MM.1S (cell line): ENCODE data around the gene DSCAML1.

ENCODE experiments used
- DNase-seq: peaks from one replicate; pipeline ENCODE4 v3.0.0-alpha.2; 2015
- H2AFZ ChIP-seq: fragments of 300-600 bp; sonication (generic); 2 replicates; pipeline ENCODE4 v1.6.0; 2016; ENCODE audit warnings: antibody characterized with exemption, low read length
- H3F3A ChIP-seq: fragments of 300-600 bp; sonication (generic); 2 replicates; pipeline ENCODE4 v1.6.1; 2016; ENCODE audit warnings: mild to moderate bottlenecking, antibody characterized with exemption, low read length, moderate library complexity, mixed read lengths; ENCODE audit not compliant: insufficient read depth
- H3K27ac ChIP-seq: fragments of 300-600 bp; sonication (generic); 2 replicates; pipeline ENCODE4 v1.5.1; 2016; ENCODE audit warnings: mild to moderate bottlenecking, low read length
- H3K27me3 ChIP-seq: fragments of 300-600 bp; sonication (generic); replicated peaks from 2 replicates; pipeline ENCODE4 v1.6.0; 2016; ENCODE audit warnings: low read length; ENCODE audit not compliant: insufficient read depth
- H3K36me3 ChIP-seq: fragments of 300-600 bp; sonication (generic); replicated peaks from 2 replicates; pipeline ENCODE4 v1.6.1; 2016; ENCODE audit warnings: mild to moderate bottlenecking, low read length, mixed read lengths; ENCODE audit not compliant: insufficient read depth
- H3K4me1 ChIP-seq: fragments of 300-600 bp; sonication (generic); 2 replicates; pipeline ENCODE4 v1.6.1; 2016; ENCODE audit warnings: low read length, mixed read lengths
- H3K4me2 ChIP-seq: fragments of 300-600 bp; sonication (generic); 2 replicates; pipeline ENCODE4 v1.6.0; 2016; ENCODE audit warnings: low read depth, low read length
- H3K4me3 ChIP-seq: fragments of 300-600 bp; sonication (generic); 2 replicates; pipeline ENCODE4 v1.5.1; 2016; ENCODE audit warnings: low read length, mixed read lengths
- H3K79me2 ChIP-seq: fragments of 300-600 bp; sonication (generic); 2 replicates; pipeline ENCODE4 v1.6.1; 2016; ENCODE audit warnings: mixed run types, low read length, mixed read lengths
- H3K9ac ChIP-seq: fragments of 300-600 bp; sonication (generic); 2 replicates; pipeline ENCODE4 v1.6.1; 2016; ENCODE audit warnings: low read length, mixed read lengths
- H3K9me2 ChIP-seq: fragments of 300-600 bp; sonication (generic); replicated peaks from 2 replicates; pipeline ENCODE4 v1.6.1; 2016; ENCODE audit warnings: mild to moderate bottlenecking, low read length, mixed read lengths; ENCODE audit not compliant: insufficient read depth
- H3K9me3 ChIP-seq: fragments of 300-600 bp; sonication (generic); replicated peaks from 2 replicates; pipeline ENCODE4 v1.6.1; 2016; ENCODE audit warnings: mild to moderate bottlenecking, low read length, mixed read lengths; ENCODE audit not compliant: insufficient read depth
- H4K20me1 ChIP-seq: fragments of 300-600 bp; sonication (generic); 2 replicates; pipeline ENCODE4 v1.6.1; 2016; ENCODE audit warnings: mild to moderate bottlenecking, low read length, moderate library complexity, mixed read lengths; ENCODE audit not compliant: insufficient read depth
- CTCF ChIP-seq: fragments of 300-600 bp; sonication (generic); IDR thresholded peaks from 2 replicates; pipeline ENCODE4 v1.5.1; 2016; ENCODE audit warnings: antibody characterized with exemption, low read length, mixed read lengths
- EZH2 ChIP-seq: fragments of 300-600 bp; sonication (generic); optimal IDR thresholded peaks from 2 replicates; pipeline ENCODE3; 2017; ENCODE audit warnings: low read depth, mild to moderate bottlenecking, antibody characterized with exemption, low read length, mixed read lengths
- EZH2phosphoT487 ChIP-seq: fragments of 300-600 bp; sonication (generic); IDR thresholded peaks from 2 replicates; pipeline ENCODE4 v1.6.1; 2018; ENCODE audit warnings: antibody characterized with exemption, low read length

DSCAML1 gene

GRCh38 chr11:117834838-117835443 is 37.9 kb upstream of the DSCAML1 start:
- TF ChIP-seq CTCF: no peak
- no peak for TF ChIP-seq EZH2
- TF ChIP-seq EZH2phosphoT487: no peak
- H3K4me3 ChIP-seq: no peak overlapping the region
- no peaks in the 10 kb centered on the region for H4K20me1 ChIP-seq
- H3K9me3 ChIP-seq: no peaks in the 10 kb centered on the region
- no peaks in the 10 kb centered on the region for H3F3A ChIP-seq
- no peaks in the 10 kb centered on the region for H3K9me2 ChIP-seq
- peaks cover 45% of the 10 kb centered on the region for H3K27me3 ChIP-seq
- H3K4me1 ChIP-seq: no peaks in the 10 kb centered on the region
- H3K36me3 ChIP-seq: no peaks in the 10 kb centered on the region
- H3K79me2 ChIP-seq: no peaks in the 10 kb centered on the region
- no peak overlapping the region for H3K9ac ChIP-seq
- DNase-seq: no peak
- no peak overlapping the region for H3K27ac ChIP-seq
- no peak overlapping the region for H3K4me2 ChIP-seq
- no peak overlapping the region for H2AFZ ChIP-seq

GRCh38 chr11:117834068-117834810 is 37.2 kb upstream of the DSCAML1 start:
- H3K27ac ChIP-seq: no peak overlapping the region
- H3K36me3 ChIP-seq: no peaks in the 10 kb centered on the region
- no peak overlapping the region for H2AFZ ChIP-seq
- H4K20me1 ChIP-seq: no peaks in the 10 kb centered on the region
- no peaks in the 10 kb centered on the region for H3F3A ChIP-seq
- H3K4me1 ChIP-seq: no peaks in the 10 kb centered on the region
- no peak overlapping the region for H3K9ac ChIP-seq
- no peaks in the 10 kb centered on the region for H3K79me2 ChIP-seq
- H3K9me2 ChIP-seq: no peaks in the 10 kb centered on the region
- no peak overlapping the region for H3K4me3 ChIP-seq
- no peak for TF ChIP-seq EZH2
- H3K4me2 ChIP-seq: no peak overlapping the region
- H3K27me3 ChIP-seq: peaks cover 38% of the 10 kb centered on the region
- no peaks in the 10 kb centered on the region for H3K9me3 ChIP-seq
- DNase-seq: no peak

GRCh38 chr11:117833401-117833891 is 36.4 kb upstream of the DSCAML1 start:
- H2AFZ ChIP-seq: no peak overlapping the region
- H3K9me2 ChIP-seq: no peaks in the 10 kb centered on the region
- H3K79me2 ChIP-seq: no peaks in the 10 kb centered on the region
- H3F3A ChIP-seq: no peaks in the 10 kb centered on the region
- no peaks in the 10 kb centered on the region for H3K9me3 ChIP-seq
- no peak overlapping the region for H3K4me3 ChIP-seq
- H4K20me1 ChIP-seq: no peaks in the 10 kb centered on the region
- no peak overlapping the region for H3K27ac ChIP-seq
- no peaks in the 10 kb centered on the region for H3K4me1 ChIP-seq
- H3K27me3 ChIP-seq: peaks cover 33% of the 10 kb centered on the region
- H3K36me3 ChIP-seq: no peaks in the 10 kb centered on the region
- no peak overlapping the region for H3K4me2 ChIP-seq
- no peak for DNase-seq
- TF ChIP-seq EZH2 (no peak), EZH2phosphoT487 (no peak), CTCF (no peak)
- H3K9ac ChIP-seq: no peak overlapping the region

- no peak overlapping the region for H3K4me2 ChIP-seq
- H3K9ac ChIP-seq: no peak overlapping the region
- no peaks in the 10 kb centered on the region for H3K4me1 ChIP-seq
- H3K36me3 ChIP-seq: no peaks in the 10 kb centered on the region
- H3K27me3 ChIP-seq: peaks cover 33% of the 10 kb centered on the region
- TF ChIP-seq CTCF: no peak
- no peak for TF ChIP-seq EZH2
- no peak for TF ChIP-seq EZH2phosphoT487
- H3K9me3 ChIP-seq: no peaks in the 10 kb centered on the region
- no peak overlapping the region for H2AFZ ChIP-seq
- no peaks in the 10 kb centered on the region for H3K9me2 ChIP-seq
- H3K27ac ChIP-seq: no peak overlapping the region
- no peak overlapping the region for H3K4me3 ChIP-seq
- no peaks in the 10 kb centered on the region for H3K79me2 ChIP-seq
- DNase-seq: no peak
- no peaks in the 10 kb centered on the region for H4K20me1 ChIP-seq
- H3F3A ChIP-seq: no peaks in the 10 kb centered on the region
Measured at GRCh38 chr11:117832511-117832910, 35.5 kb upstream of the DSCAML1 start.
